ENCODE results near the gene RBM27.

GRCh38 chr5:146199176-146199815 is 4.1 kb upstream of the RBM27 start:
- TF ChIP-seq, protein P1, sequence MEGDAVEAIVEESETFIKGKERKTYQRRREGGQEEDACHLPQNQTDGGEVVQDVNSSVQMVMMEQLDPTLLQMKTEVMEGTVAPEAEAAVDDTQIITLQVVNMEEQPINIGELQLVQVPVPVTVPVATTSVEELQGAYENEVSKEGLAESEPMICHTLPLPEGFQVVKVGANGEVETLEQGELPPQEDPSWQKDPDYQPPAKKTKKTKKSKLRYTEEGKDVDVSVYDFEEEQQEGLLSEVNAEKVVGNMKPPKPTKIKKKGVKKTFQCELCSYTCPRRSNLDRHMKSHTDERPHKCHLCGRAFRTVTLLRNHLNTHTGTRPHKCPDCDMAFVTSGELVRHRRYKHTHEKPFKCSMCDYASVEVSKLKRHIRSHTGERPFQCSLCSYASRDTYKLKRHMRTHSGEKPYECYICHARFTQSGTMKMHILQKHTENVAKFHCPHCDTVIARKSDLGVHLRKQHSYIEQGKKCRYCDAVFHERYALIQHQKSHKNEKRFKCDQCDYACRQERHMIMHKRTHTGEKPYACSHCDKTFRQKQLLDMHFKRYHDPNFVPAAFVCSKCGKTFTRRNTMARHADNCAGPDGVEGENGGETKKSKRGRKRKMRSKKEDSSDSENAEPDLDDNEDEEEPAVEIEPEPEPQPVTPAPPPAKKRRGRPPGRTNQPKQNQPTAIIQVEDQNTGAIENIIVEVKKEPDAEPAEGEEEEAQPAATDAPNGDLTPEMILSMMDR (IDR thresholded peaks at IDR 0.05; ENCODE audit: low read depth, low read length) = no peak
- TF ChIP-seq EZH2phosphoT487 (IDR thresholded peaks at IDR 0.05; ENCODE audit: low read depth) = no peak

All from OCI-LY3 (cell line).